Gastroesophageal sphincter (tissue), 3 donors: ENCODE data around the gene TBC1D32.

ENCODE experiments used
- CTCF ChIP-seq, 4 experiments: fragments of 200-600 bp in 2 of 4; fragments of 450-650 bp in 2 of 4; sonication (generic) in 1 of 4; IDR thresholded peaks; one replicate each; pipeline ENCODE4 v1.5.1; 2017 to 2019; ENCODE audit warnings: antibody characterized with exemption in 4 of 4, mild to moderate bottlenecking in 2 of 4, moderate library complexity in 2 of 4
- EP300 ChIP-seq: sonication (generic); formaldehyde crosslinking; IDR thresholded peaks from one replicate; pipeline ENCODE4 v1.6.1; 2017; ENCODE audit warnings: antibody characterized with exemption, mild to moderate bottlenecking
- POLR2A ChIP-seq, 2 donors: fragments of 450-650 bp; IDR thresholded peaks; one replicate each; pipeline ENCODE4 v1.6.1; 2017; ENCODE audit warnings: antibody characterized with exemption in 2 of 2, mild to moderate bottlenecking in 2 of 2, moderate library complexity in 1 of 2
- POLR2AphosphoS5 ChIP-seq: sonication (generic); formaldehyde crosslinking; IDR thresholded peaks from one replicate; pipeline ENCODE4 v1.6.1; 2017; ENCODE audit warnings: antibody characterized with exemption

- no peak for TF ChIP-seq CTCF (IDR thresholded peaks at IDR 0.05)
- TF ChIP-seq POLR2A (IDR thresholded peaks at IDR 0.05) = no peak
- no peak for TF ChIP-seq POLR2AphosphoS5
- TF ChIP-seq EP300 = no peak
These were observed 145.9 kb downstream of the TBC1D32 start for GRCh38 chr6:121188356-121188755.
